WTC11 (cell line): ENCODE data around the gene MMP24OS.

Experiments used
- CBFB ChIP-seq: sonication (generic); formaldehyde crosslinking; IDR thresholded peaks from 2 replicates; pipeline ENCODE4 v1.8.1; 2022; ENCODE audit warnings: mild to moderate bottlenecking, low read depth, missing genetic modification reagents
- NFE2L1 ChIP-seq: sonication (generic); formaldehyde crosslinking; IDR thresholded peaks from 2 replicates; pipeline ENCODE4 v1.8.1; 2023; ENCODE audit warnings: missing genetic modification reagents
- NR3C1 ChIP-seq: sonication (generic); formaldehyde crosslinking; conservative IDR thresholded peaks from 2 replicates; pipeline ENCODE4 v1.8.1; 2023; ENCODE audit warnings: low read depth, mild to moderate bottlenecking, missing genetic modification reagents
- SMAD4 ChIP-seq: sonication (generic); formaldehyde crosslinking; IDR thresholded peaks from 2 replicates; pipeline ENCODE4 v1.8.0; 2022; ENCODE audit warnings: mild to moderate bottlenecking, missing genetic modification reagents
- ZNF121 ChIP-seq: sonication (generic); formaldehyde crosslinking; IDR thresholded peaks from 2 replicates; pipeline ENCODE4 v1.8.0; 2023; ENCODE audit warnings: missing genetic modification reagents
- TF ChIP-seq, protein P1 (sequence below): fragments of 200-600 bp; IDR thresholded peaks from 2 replicates; pipeline ENCODE4 v1.8.0; 2022; ENCODE audit warnings: antibody characterized with exemption

- TF ChIP-seq, protein P1, sequence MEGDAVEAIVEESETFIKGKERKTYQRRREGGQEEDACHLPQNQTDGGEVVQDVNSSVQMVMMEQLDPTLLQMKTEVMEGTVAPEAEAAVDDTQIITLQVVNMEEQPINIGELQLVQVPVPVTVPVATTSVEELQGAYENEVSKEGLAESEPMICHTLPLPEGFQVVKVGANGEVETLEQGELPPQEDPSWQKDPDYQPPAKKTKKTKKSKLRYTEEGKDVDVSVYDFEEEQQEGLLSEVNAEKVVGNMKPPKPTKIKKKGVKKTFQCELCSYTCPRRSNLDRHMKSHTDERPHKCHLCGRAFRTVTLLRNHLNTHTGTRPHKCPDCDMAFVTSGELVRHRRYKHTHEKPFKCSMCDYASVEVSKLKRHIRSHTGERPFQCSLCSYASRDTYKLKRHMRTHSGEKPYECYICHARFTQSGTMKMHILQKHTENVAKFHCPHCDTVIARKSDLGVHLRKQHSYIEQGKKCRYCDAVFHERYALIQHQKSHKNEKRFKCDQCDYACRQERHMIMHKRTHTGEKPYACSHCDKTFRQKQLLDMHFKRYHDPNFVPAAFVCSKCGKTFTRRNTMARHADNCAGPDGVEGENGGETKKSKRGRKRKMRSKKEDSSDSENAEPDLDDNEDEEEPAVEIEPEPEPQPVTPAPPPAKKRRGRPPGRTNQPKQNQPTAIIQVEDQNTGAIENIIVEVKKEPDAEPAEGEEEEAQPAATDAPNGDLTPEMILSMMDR = no peak
- no peak for TF ChIP-seq CBFB
- TF ChIP-seq ZNF121 (CRISPR knock-in tag) = no peak
- no peak for TF ChIP-seq SMAD4 (CRISPR knock-in tag)
- TF ChIP-seq NFE2L1 (CRISPR knock-in tag) = no peak
- no peak for TF ChIP-seq NR3C1 (CRISPR knock-in tag)
Measured at GRCh38 chr20:35264755-35265154, 13.2 kb downstream of the MMP24OS start.
